NCI-H146 treated with DMSO at 0.1 percent for 48 hours (cell line): ENCODE data around the gene YJU2.
A peak's percentile ranks its signal among the peaks of the same experiment; 100 is the strongest.

ENCODE experiments used
- DNase-seq: peaks from one replicate; lab custom pipeline; 2025; ENCODE audit not compliant: unreplicated experiment; lab: John Stamatoyannopoulos, UW

YJU2 gene

GRCh38 chr19:4295972-4296771 is 49.3 kb downstream of the YJU2 start:
- DNase-seq: peak; percentile 5

- no peak for DNase-seq
These were observed 51.3 kb downstream of the YJU2 start for GRCh38 chr19:4297901-4298809.

- no peak for DNase-seq
These were observed 52.1 kb downstream of the YJU2 start for GRCh38 chr19:4298810-4299550.

- no peak for DNase-seq
These were observed 53.7 kb downstream of the YJU2 start for GRCh38 chr19:4300589-4300988.

GRCh38 chr19:4301590-4302242 is 54.8 kb downstream of the YJU2 start:
- no peak for DNase-seq

GRCh38 chr19:4302243-4302640 is 55.4 kb downstream of the YJU2 start, which contains the start of gene TMIGD2:
TSS of gene TMIGD2 (minus strand) at chr19:4302389. CDS start at chr19:4302385, 4 bp downstream.
- no peak for DNase-seq

- no peak for DNase-seq
These were observed 57.1 kb downstream of the YJU2 start for GRCh38 chr19:4303819-4304537.

GRCh38 chr19:4304538-4305256 is 57.8 kb downstream of the YJU2 start, which contains the start of gene FSD1:
TSS of gene FSD1 (plus strand) at chr19:4304598. CDS start at chr19:4304747, 149 bp downstream.
- peak; percentile 20 for DNase-seq

- DNase-seq: no peak
These were observed 58.4 kb downstream of the YJU2 start for GRCh38 chr19:4305257-4305612.

- no peak for DNase-seq
These were observed 58.8 kb downstream of the YJU2 start for GRCh38 chr19:4305659-4306058.

- no peak for DNase-seq
These were observed 63.6 kb downstream of the YJU2 start for GRCh38 chr19:4310247-4311121.

GRCh38 chr19:4313847-4314490 is 67.1 kb downstream of the YJU2 start:
- no peak for DNase-seq

- DNase-seq: no peak
These were observed 70.1 kb downstream of the YJU2 start for GRCh38 chr19:4316956-4317355.

- no peak for DNase-seq
These were observed 71.6 kb downstream of the YJU2 start for GRCh38 chr19:4318460-4318859.
